ENCODE results near the gene FGB.

Gene FGB

GRCh38 chr4:154588198-154588597, 25.4 kb downstream of the FGB start:
- Histone ChIP-seq H3F3A (ENCODE audit: insufficient read depth, low read length) (no peaks in the 10 kb centered on the region), H3K4me3 (ENCODE audit: low read depth, low read length, poor library complexity, severe bottlenecking) (no peak overlapping the region), H3K27me3 (ENCODE audit: insufficient read depth, low read length) (no peaks in the 10 kb centered on the region), H2AFZ (ENCODE audit: low read length) (no peak overlapping the region), H4K20me1 (ENCODE audit: insufficient read depth, low read length) (no peaks in the 10 kb centered on the region), H3K9me3 (ENCODE audit: low read length) (no peaks in the 10 kb centered on the region), H3K79me2 (ENCODE audit: insufficient read depth, low read length) (no peaks in the 10 kb centered on the region), H3K4me1 (ENCODE audit: insufficient read depth, low read length, severe bottlenecking) (no peaks in the 10 kb centered on the region), H3K27ac (ENCODE audit: low read depth, low read length, poor library complexity, severe bottlenecking) (no peak overlapping the region), H3K9ac (ENCODE audit: low read length) (no peak overlapping the region), H3K36me3 (ENCODE audit: insufficient read depth, low read length) (no peaks in the 10 kb centered on the region), H3K9me2 (ENCODE audit: low read depth, low read length) (no peaks in the 10 kb centered on the region), H3K4me2 (ENCODE audit: low read length) (no peak overlapping the region)
- TF ChIP-seq EZH2 (IDR thresholded peaks at IDR 0.05; ENCODE audit: borderline replicate concordance, low read length) (no peak), CTCF (IDR thresholded peaks at IDR 0.05; ENCODE audit: low read length) (no peak)

GRCh38 chr4:154589296-154590197, 26.7 kb downstream of the FGB start:
- Histone ChIP-seq H3K9me2 (ENCODE audit: low read depth, low read length) (no peaks in the 10 kb centered on the region), H2AFZ (ENCODE audit: low read length) (no peak overlapping the region), H3K4me2 (ENCODE audit: low read length) (no peak overlapping the region), H3K4me1 (ENCODE audit: insufficient read depth, low read length, severe bottlenecking) (no peaks in the 10 kb centered on the region), H3K27ac (ENCODE audit: low read depth, low read length, poor library complexity, severe bottlenecking) (no peak overlapping the region), H3K9ac (ENCODE audit: low read length) (no peak overlapping the region), H4K20me1 (ENCODE audit: insufficient read depth, low read length) (no peaks in the 10 kb centered on the region), H3K27me3 (ENCODE audit: insufficient read depth, low read length) (no peaks in the 10 kb centered on the region), H3K4me3 (ENCODE audit: low read depth, low read length, poor library complexity, severe bottlenecking) (no peak overlapping the region), H3K79me2 (ENCODE audit: insufficient read depth, low read length) (no peaks in the 10 kb centered on the region), H3K36me3 (ENCODE audit: insufficient read depth, low read length) (no peaks in the 10 kb centered on the region), H3K9me3 (ENCODE audit: low read length) (no peaks in the 10 kb centered on the region), H3F3A (ENCODE audit: insufficient read depth, low read length) (no peaks in the 10 kb centered on the region)
- no peak for TF ChIP-seq EZH2 (IDR thresholded peaks at IDR 0.05; ENCODE audit: borderline replicate concordance, low read length)
- no peak for TF ChIP-seq CTCF (IDR thresholded peaks at IDR 0.05; ENCODE audit: low read length)

- H3K4me1 ChIP-seq (ENCODE audit: insufficient read depth, low read length, severe bottlenecking): no peaks in the 10 kb centered on the region
- no peak within 1 kb of the TSS for H3K4me2 ChIP-seq (ENCODE audit: low read length)
Measured at GRCh38 chr4:154590329-154591006, 27.7 kb downstream of the FGB start, which contains the start of gene FGA. Gene FGA (minus strand): TSS chr4:154590742. CDS start chr4:154590687, 55 bp downstream.

More at GRCh38 chr4:154590329-154591006, 27.7 kb downstream of the FGB start, which contains the start of gene FGA:
- TF ChIP-seq CTCF (IDR thresholded peaks at IDR 0.05; ENCODE audit: low read length) (no peak), EZH2 (IDR thresholded peaks at IDR 0.05; ENCODE audit: borderline replicate concordance, low read length) (no peak)
- Histone ChIP-seq H3F3A (ENCODE audit: insufficient read depth, low read length) (no peaks in the 10 kb centered on the region), H4K20me1 (ENCODE audit: insufficient read depth, low read length) (no peaks in the 10 kb centered on the region), H3K79me2 (ENCODE audit: insufficient read depth, low read length) (no peaks in the 10 kb centered on the region), H3K9ac (ENCODE audit: low read length) (no peak within 1 kb of the TSS), H3K4me3 (ENCODE audit: low read depth, low read length, poor library complexity, severe bottlenecking) (no peak within 1 kb of the TSS), H3K9me3 (ENCODE audit: low read length) (no peaks in the 10 kb centered on the region), H3K36me3 (ENCODE audit: insufficient read depth, low read length) (no peaks in the 10 kb centered on the region), H3K27me3 (ENCODE audit: insufficient read depth, low read length) (no peaks in the 10 kb centered on the region), H2AFZ (ENCODE audit: low read length) (no peak within 1 kb of the TSS), H3K27ac (ENCODE audit: low read depth, low read length, poor library complexity, severe bottlenecking) (no peak within 1 kb of the TSS), H3K9me2 (ENCODE audit: low read depth, low read length) (no peaks in the 10 kb centered on the region)

Measured in OCI-LY1 (cell line).